Adrenal gland (tissue), 5 donors: ENCODE results near the gene ANKRD2.

ENCODE experiments used
- POLR2A ChIP-seq, 2 donors: fragments of 450-650 bp; IDR thresholded peaks; one replicate each; pipeline ENCODE4 v1.6.1; 2017; ENCODE audit warnings: antibody characterized with exemption in 2 of 2, mild to moderate bottlenecking in 2 of 2, moderate library complexity in 1 of 2
- TF ChIP-seq, protein P1 (sequence below), 6 experiments: fragments of 450-650 bp in 4 of 6; fragments of 200-600 bp in 2 of 6; sonication (generic) in 1 of 6; IDR thresholded peaks; 1 replicate in 5 of 6; 2 replicates in 1 of 6; pipeline versions ENCODE4 v1.5.1 to v1.8.0; 2016 to 2021; ENCODE audit warnings: antibody characterized with exemption in 6 of 6, mild to moderate bottlenecking in 2 of 6, moderate library complexity in 1 of 6
- donor health status: DM: no; HTN: no; CAD: no.

DNA sequence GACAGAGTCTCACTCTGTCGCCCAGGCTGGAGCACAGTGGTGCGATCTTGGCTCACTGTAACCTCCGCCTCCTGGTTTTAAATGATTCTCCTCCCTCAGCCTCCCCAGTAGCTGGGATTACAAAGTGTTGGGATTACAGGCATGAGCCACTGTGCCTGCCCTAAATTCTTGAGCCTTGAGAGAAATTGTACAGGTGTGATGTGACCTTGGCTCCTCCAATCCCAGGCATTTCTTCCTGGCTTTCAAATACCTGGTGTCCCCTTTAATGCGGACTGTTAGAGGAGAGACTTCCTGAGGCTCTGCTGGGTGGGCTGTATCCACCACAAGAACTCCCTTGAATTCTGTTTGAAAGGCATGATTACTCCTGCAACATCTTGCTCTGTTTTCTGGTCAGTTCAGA lies 45.7 kb downstream of the ANKRD2 start:
- TF ChIP-seq POLR2A (IDR thresholded peaks at IDR 0.05), result no peak
- TF ChIP-seq, protein P1, sequence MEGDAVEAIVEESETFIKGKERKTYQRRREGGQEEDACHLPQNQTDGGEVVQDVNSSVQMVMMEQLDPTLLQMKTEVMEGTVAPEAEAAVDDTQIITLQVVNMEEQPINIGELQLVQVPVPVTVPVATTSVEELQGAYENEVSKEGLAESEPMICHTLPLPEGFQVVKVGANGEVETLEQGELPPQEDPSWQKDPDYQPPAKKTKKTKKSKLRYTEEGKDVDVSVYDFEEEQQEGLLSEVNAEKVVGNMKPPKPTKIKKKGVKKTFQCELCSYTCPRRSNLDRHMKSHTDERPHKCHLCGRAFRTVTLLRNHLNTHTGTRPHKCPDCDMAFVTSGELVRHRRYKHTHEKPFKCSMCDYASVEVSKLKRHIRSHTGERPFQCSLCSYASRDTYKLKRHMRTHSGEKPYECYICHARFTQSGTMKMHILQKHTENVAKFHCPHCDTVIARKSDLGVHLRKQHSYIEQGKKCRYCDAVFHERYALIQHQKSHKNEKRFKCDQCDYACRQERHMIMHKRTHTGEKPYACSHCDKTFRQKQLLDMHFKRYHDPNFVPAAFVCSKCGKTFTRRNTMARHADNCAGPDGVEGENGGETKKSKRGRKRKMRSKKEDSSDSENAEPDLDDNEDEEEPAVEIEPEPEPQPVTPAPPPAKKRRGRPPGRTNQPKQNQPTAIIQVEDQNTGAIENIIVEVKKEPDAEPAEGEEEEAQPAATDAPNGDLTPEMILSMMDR (IDR thresholded peaks at IDR 0.05), result no peak
